A204.1 (cell line): Measurements from ENCODE around the gene PGC.

Source experiments
- FAIRE-seq: peaks from 2 replicates; lab custom pipeline; 2012; peaks lifted over from hg19 to GRCh38; lab: Jason Lieb, UNC

PGC gene

DNA sequence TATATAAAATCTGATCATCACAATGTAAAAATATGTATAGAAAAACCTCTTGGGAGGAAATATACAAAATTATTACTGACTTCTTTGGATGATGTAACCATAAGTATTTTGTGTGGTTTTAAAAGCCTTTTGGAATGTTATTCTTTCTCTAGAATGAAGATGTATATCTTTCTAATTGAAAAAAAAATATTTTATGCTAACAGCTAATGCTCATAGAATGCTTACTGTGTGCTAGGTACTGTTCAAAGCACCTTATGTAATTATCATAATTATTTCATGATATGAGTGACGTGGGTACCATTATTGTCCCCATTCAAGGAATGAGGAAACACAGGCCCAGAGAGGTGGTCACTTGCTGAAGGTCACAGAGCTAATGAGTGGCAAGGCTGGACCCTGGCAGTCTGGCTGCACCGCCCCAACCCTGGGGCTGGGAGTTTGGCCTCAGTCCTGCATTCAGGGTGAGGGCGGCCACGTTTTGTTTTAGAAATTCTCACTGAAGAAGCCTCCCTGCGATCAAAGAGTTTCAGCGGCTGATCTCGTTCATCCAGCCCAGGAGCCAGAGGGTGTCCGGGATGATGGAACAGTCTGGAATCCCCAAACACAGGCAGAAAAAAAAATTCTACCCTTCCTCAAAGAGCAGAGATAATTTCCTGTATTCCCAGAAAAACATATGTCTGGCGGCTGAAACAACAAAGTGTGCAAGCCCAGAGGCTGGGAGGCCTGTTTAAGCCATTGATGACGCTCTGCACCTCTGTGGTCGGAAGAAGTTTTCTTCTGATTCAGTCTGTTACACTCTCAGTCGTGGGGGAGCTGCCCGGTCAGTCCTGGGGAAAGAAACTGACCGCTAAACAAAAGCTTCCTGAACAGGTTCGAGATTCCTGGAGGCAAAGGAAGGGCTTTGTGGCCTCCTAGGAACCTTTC is 49.1 kb downstream of the PGC start:
- no peak for FAIRE-seq

DNA sequence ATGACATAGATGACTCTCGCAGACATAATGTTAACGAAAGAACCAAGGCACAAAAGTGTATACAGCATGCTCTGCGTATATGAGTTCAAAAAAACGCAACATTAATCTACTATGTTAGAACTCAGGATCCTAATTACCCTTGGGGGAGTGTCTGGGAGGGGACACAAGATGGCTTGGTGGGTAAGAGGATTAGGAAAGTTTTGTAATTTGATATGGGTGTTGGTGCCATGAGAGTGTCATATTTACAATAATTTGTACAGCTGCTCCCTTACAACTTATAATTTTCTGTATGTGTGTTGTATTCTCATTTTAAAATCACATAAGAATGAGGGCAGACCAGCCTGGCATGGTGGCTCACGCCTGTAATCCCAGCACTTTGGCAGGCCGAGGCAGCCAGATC is 50.4 kb downstream of the PGC start:
- FAIRE-seq = no peak

- no peak for FAIRE-seq
These were observed 51.4 kb downstream of the PGC start for GRCh38 chr6:41695825-41696224.

DNA sequence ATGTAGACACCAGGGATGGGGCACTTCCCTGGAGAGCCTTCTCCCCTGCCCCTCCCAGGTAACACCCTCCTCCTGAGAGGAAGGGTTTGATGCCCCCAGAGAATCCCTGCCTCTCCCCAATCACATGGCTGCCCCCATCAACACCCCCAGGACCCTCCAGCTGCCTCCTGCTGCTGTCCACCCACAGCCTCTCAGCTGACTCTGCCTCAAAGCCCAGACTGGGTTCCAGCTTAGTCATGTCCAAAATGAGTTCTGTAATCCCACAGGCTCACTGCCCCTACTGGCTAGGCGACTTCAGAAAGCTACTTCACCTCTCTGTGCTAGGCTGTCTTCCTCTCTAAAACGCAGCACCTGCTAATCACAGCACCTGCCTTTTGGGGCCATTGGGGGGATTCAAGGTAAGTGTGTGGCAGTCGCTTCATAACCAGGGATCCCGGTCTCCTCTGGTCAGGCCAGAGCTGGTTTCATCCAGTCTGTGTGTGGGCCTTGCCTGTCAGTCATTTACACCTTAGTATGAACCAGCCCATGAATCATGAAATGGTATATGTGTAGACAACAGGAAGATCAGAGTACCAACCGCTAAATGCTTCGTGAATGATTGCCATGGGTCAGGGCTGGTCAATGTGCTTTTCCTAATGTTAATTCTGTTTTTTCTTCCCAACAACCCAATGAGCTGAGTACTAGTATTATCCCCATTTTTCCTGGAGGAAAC is 52.2 kb downstream of the PGC start:
- no peak for FAIRE-seq

- FAIRE-seq = no peak
These were observed 53.6 kb downstream of the PGC start for GRCh38 chr6:41693281-41694240.

DNA sequence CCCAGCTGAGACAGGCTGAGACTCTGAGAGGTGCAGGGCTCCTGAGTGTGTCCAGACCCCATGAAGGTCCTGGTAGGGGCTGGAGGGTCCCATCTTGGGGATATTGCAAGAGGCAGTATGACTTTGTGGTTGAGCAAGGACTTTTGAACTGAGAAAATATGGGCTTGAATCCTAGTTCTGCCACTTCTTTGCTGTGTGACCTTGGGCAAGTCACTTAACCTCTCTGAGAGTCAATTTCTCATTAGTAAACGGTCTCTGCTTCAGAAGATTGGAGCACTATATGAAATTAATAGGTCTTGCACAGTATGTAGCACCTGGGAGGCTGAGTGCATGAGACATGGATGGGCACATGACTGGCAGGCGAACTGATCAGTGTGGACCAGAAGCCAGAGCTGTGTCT is 54.5 kb downstream of the PGC start:
- FAIRE-seq = no peak

DNA sequence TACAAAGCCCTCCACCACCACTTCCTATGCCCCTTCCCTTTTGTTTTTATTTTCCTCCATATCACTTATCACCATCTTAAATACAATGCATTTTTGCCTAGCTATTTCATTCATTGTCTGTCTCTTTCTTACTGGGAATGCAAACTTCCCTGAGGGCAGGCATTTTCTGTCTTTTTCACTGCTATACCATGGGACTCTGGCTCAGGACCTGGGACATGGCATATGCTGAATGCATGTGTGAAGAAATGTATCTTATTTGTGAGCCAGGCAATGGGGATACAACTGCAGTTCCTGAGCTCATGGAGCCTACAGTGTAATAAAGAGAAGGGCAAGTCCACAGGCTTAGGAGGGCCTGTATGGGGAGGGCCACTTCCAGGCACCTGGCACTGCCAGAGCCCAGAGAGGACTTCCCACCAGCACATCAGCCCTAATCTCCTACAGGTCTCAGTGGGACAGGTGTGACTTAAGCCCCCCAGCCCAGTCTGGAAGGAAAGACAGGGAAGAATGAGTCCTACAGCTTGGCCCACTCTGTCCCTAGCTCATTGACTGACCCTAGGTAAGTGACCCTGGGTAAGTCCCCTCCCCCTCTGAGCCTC is 55.0 kb downstream of the PGC start:
- no peak for FAIRE-seq

- FAIRE-seq = no peak
These were observed 55.6 kb downstream of the PGC start for GRCh38 chr6:41691426-41692079.

DNA sequence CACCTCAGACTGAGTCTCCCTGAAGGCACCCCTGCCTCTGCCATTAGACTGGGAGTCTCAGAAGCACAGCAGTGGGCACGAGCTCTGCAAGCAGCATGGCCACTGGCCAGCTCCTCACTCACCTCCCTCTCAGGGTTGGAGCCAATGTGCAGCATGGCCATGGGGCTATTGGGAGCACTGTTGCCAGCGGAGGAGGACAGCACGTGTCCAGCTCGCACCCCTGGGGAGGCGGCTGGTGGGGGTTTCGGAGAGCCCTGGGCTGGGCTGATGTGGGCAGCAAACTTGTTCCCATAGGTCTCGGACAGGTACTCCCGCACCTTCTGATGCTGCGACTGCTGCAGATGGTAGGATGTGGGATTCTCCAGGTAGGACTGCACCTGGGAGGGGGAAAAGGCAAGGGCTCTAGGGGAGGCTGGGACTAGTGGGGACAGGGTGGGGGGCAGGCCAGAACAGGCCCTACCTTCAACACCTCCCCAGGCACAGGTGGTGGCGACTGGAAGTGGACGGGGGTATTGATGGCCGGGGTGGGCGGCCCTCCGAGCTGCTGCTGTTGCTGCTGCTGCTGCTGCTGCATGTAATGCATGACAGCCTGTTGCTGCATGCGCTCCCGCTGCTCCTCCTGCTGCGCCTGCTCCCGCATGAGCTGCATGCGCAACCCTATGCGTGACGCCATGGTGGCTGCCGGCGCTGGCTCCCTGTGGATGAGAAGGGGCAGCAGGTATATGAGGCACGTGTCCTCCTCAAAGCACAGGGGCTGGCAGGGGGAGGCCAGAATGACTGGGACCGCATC is 56.5 kb downstream of the PGC start:
- no peak for FAIRE-seq

DNA sequence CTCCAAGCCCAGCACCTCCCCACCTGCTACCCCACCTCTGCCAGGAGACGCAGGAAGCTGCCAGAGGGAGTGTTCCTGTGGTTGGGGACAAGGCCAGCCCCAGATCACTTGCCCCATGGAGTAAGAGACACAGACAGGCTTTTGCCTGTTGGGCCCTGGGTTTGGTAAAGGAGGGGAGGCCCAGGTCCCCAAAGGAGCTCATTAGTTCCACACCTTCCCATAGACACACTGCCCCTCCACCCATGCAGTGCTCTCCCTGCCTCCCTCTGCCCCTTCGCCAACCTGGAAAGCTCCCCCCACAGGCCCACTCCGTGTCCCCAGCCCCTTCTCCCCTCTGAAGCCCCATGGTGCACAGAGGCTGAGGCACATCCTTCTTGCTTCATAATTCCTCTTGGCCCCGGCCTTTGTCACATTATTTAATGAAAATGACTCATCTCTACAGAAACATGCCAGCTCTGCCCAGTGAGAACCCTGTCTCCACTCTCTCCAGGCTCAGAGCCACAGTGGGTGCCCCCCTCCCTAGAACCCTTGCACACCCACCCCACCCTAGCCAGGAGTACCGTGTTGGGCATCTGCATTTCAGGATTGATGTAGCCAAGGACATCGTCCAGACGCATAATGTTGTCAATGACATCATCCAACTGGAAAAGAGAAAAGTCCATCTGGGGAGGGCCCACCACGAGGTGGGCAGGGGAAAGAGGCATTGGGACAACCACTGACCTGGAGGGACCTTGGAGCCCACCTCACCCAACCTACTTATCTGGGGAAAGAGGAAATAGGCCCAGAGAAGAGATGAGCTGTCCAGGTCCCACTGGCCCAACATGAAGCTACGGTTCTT is 57.8 kb downstream of the PGC start:
- no peak for FAIRE-seq

- FAIRE-seq = no peak
These were observed 58.8 kb downstream of the PGC start for GRCh38 chr6:41688256-41688965.

GRCh38 chr6:41687501-41688175 is 59.6 kb downstream of the PGC start:
- no peak for FAIRE-seq
